Small intestine (tissue), 7 donors: ENCODE measurements around the gene ADAMTS18. TPM values are rescaled to one million over a fixed set of nuclear protein-coding genes. Genes with fewer than 3 reads are reported as not detected.
"Not testable (repeated sequence)": the region's sequence is repeated elsewhere in the genome, so short reads cannot be mapped to it uniquely, and the experiment has no call there.

ENCODE experiments used
- DNase-seq, 2 donors: peaks; one replicate each; pipeline versions ENCODE4 v3.0.0 to v3.0.0-alpha.2; 2013
- FAIRE-seq: peaks from 2 replicates; lab custom pipeline; 2012; peaks lifted over from hg19 to GRCh38; lab: Jason Lieb, UNC
- H3K27ac ChIP-seq, 3 donors: one replicate each; pipeline ENCODE4 v1.5.1; 2013; ENCODE audit warnings: low read length in 2 of 3, mild to moderate bottlenecking in 2 of 3, control low read depth in 1 of 3, inconsistent platforms in 1 of 3, low read depth in 1 of 3, moderate library complexity in 1 of 3
- H3K27me3 ChIP-seq, 3 donors: one replicate each; pipeline ENCODE4 v1.6.1; 2013; ENCODE audit warnings: low read length in 3 of 3, inconsistent platforms in 1 of 3; ENCODE audit not compliant: control insufficient read depth in 3 of 3, insufficient read depth in 3 of 3
- H3K36me3 ChIP-seq, 3 donors: one replicate each; pipeline ENCODE4 v1.6.1; 2013; ENCODE audit warnings: low read length in 3 of 3, inconsistent platforms in 1 of 3, low read depth in 1 of 3, mild to moderate bottlenecking in 1 of 3, moderate library complexity in 1 of 3; ENCODE audit not compliant: control insufficient read depth in 3 of 3, insufficient read depth in 2 of 3
- H3K4me1 ChIP-seq, 3 donors: one replicate each; pipeline ENCODE4 v1.6.1; 2013; ENCODE audit warnings: low read length in 2 of 3, inconsistent platforms in 1 of 3, low read depth in 1 of 3, mild to moderate bottlenecking in 1 of 3, moderate library complexity in 1 of 3; ENCODE audit not compliant: control insufficient read depth in 3 of 3, insufficient read depth in 2 of 3
- H3K4me3 ChIP-seq, 3 donors: one replicate each; pipeline ENCODE4 v1.5.1; 2013; ENCODE audit warnings: low read length in 3 of 3, control low read depth in 1 of 3, inconsistent platforms in 1 of 3, low read depth in 1 of 3, mild to moderate bottlenecking in 1 of 3, moderate library complexity in 1 of 3
- H3K9me3 ChIP-seq, 2 donors: one replicate each; pipeline ENCODE4 v1.6.1; 2013; ENCODE audit warnings: low read depth in 1 of 2, low read length in 1 of 2; ENCODE audit not compliant: control insufficient read depth in 2 of 2, insufficient read depth in 1 of 2
- WGBS, 3 donors: extraction: QIAGEN DNeasy Blood & Tissue Kit; methylation state at CpG; one replicate each; pipeline ENCODE4 v1.1.7; 2013; 5-methylcytosine and 5-hydroxymethylcytosine counted together
- polyA plus RNA-seq, 4 donors: library from polyadenylated mRNA; stranded (reverse) in 3 of 4; unstranded in 1 of 4; fragments of 200-250 nt in 3 of 4; fragments of 120-200 nt in 1 of 4; gene quantifications; one replicate each; pipeline versions ENCODE4 v1.2.1 to v1.2.3, GENCODE V29; 2013
- donor health status: healthy with polysubstance abuse.
- donor health status: control.
- donor health status: control.
- donor health status: Bipolar disorder and iron deficiency.
- donor health status: healthy.

Gene ADAMTS18
- polyA plus RNA-seq, 4 donors: 0.03 to 2.2 TPM; not detected in 2

DNA sequence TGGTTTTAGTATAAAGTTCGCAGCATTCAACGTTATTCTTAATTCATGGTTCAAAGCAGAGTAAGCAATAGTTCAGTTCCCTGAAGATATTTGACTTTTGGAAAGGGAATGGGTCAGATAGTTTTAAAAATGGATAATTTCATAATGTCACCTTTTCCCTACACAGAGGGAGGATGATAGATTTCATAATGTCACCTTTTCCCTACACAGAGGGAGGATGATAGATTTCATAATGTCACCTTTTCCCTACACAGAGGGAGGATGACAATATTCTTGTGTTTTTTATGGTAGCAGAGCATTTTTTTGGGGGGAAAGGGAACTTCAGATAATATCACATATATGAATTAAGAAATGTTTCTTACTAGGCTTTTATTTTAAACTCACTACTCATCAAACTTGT is 159.5 kb downstream of the ADAMTS18 start:
- WGBS, 3 donors: 65 to 94% (median 88%) methylated on average over 2 of the region's 2 CpGs
- FAIRE-seq, DNase-seq, H3K27ac ChIP-seq, H3K4me3 ChIP-seq, H3K27me3 ChIP-seq, H3K4me1 ChIP-seq, H3K36me3 ChIP-seq, H3K9me3 ChIP-seq: not testable (repeated sequence)

- Histone ChIP-seq H3K27ac (no peak overlapping the region), H3K27me3 (no peaks in the 10 kb centered on the region), H3K4me1 (no peaks in the 10 kb centered on the region), H3K9me3 (peaks cover 0 to 7% of the 10 kb centered on the region in 2 donors), H3K4me3 (no peak overlapping the region), H3K36me3 (no peaks in the 10 kb centered on the region)
- WGBS, 3 donors: 49 to 63% (median 58%) methylated on average over 3 of the region's 3 CpGs
- DNase-seq (no peak), FAIRE-seq (no peak)
Observed at GRCh38 chr16:77273815-77274214, 161.0 kb downstream of the ADAMTS18 start.

- Histone ChIP-seq H3K36me3 (no peaks in the 10 kb centered on the region), H3K9me3 (peaks cover 0 to 7% of the 10 kb centered on the region in 2 donors), H3K27me3 (no peaks in the 10 kb centered on the region), H3K4me1 (no peaks in the 10 kb centered on the region), H3K27ac (no peak overlapping the region), H3K4me3 (no peak overlapping the region)
- 55 to 63% (median 62%) methylated on average over 8 of the region's 8 CpGs for WGBS, 3 donors
- no peak for FAIRE-seq
- no peak for DNase-seq
Observed at GRCh38 chr16:77271532-77272426, 163.1 kb downstream of the ADAMTS18 start.

DNA sequence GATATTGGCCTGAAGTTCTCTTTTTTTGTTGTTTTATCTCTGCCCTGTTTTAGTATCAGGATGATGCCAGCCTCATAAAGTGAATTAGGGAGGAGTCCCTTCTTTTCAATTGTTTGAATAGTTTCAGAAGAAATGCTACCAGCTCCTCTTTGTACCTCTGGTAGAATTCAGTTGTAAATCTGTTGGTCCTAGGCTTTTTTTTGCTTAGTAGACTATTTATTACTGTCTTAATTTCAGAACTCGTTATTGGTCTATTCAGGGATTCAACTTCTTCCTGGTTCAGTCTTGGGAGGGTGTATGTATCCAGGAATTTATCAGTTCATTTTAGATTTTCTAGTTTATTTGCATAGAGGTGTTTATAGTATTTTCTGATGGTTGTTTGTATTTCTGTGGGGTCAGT is 168.6 kb downstream of the ADAMTS18 start:
- 48 to 78% (median 61%) methylated on average over 1 of the region's 1 CpG for WGBS, 3 donors

GRCh38 chr16:77262971-77263370 is 171.9 kb downstream of the ADAMTS18 start:
- H3K36me3 ChIP-seq: no peaks in the 10 kb centered on the region
- 58 to 74% (median 65%) methylated on average over 3 of the region's 3 CpGs for WGBS, 3 donors
- DNase-seq (no peak), FAIRE-seq (no peak)
- H3K4me1 ChIP-seq: no peaks in the 10 kb centered on the region
- H3K9me3 ChIP-seq: no peaks in the 10 kb centered on the region
- no peak overlapping the region for H3K4me3 ChIP-seq
- no peaks in the 10 kb centered on the region for H3K27me3 ChIP-seq
- H3K27ac ChIP-seq: no peak overlapping the region

More for the DNA sequence above, 168.6 kb downstream of the ADAMTS18 start:
- not testable (repeated sequence) for FAIRE-seq, H3K27ac ChIP-seq, H3K4me1 ChIP-seq, H3K36me3 ChIP-seq, H3K27me3 ChIP-seq, H3K4me3 ChIP-seq, DNase-seq, H3K9me3 ChIP-seq

DNA sequence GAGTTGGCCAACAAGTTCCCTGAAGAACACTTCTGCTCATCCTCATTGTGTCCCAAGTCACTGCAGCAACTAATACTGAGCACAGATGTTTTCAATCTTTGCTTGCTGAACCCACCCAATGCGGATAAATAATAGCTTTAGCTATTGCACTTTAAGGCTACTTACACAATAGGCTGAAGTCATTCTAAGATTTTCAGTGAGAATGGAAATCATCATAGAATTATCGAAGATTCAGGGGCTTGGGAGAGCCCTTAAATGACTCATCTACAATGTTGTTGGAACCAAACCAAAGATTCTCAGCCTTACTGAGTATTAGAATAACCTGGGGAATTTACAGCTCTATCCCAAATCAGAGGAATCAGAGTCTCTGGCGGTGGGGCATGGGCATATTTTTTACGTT is 184.4 kb downstream of the ADAMTS18 start:
- no peak overlapping the region for H3K4me3 ChIP-seq
- H3K4me1 ChIP-seq: no peaks in the 10 kb centered on the region
- peaks cover 0 to 2% (median 0%) of the 10 kb centered on the region in 3 donors for H3K27me3 ChIP-seq
- H3K9me3 ChIP-seq: no peaks in the 10 kb centered on the region
- 75 to 86% (median 82%) methylated on average over 4 of the region's 4 CpGs for WGBS, 3 donors
- H3K36me3 ChIP-seq: no peaks in the 10 kb centered on the region
- no peak overlapping the region for H3K27ac ChIP-seq
- DNase-seq (no peak), FAIRE-seq (no peak)

GRCh38 chr16:77246150-77246549 is 188.7 kb downstream of the ADAMTS18 start:
- no peaks in the 10 kb centered on the region for H3K36me3 ChIP-seq
- DNase-seq (no peak), FAIRE-seq (no peak)
- 49 to 71% (median 66%) methylated on average over 2 of the region's 2 CpGs for WGBS, 3 donors
- H3K27me3 ChIP-seq: peaks cover 0 to 2% (median 0%) of the 10 kb centered on the region in 3 donors
- no peak overlapping the region for H3K27ac ChIP-seq
- H3K9me3 ChIP-seq: no peaks in the 10 kb centered on the region
- no peaks in the 10 kb centered on the region for H3K4me1 ChIP-seq
- H3K4me3 ChIP-seq: no peak overlapping the region

DNA sequence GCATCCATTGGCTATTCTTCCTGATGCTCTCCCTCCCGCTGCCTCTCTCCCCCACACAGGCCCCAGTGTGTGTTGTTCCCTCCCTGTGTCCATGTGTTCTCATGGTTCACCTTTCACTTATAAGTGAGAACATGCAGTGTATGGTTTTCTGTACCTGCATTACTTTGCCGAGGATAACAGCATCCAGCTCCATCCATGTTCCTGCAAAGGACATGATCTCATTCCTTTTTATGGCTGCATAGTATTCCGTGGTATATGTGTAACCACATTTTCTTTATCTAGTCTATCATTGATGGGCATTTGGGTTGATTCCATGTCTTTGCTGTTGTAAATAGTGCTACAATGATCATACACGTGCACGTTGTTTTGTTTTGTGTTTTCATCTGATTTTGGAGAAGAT is 192.4 kb downstream of the ADAMTS18 start:
- not testable (repeated sequence) for H3K27me3 ChIP-seq, FAIRE-seq

More for the DNA sequence above, 192.4 kb downstream of the ADAMTS18 start:
- not testable (repeated sequence) for H3K4me1 ChIP-seq, H3K27ac ChIP-seq, DNase-seq, H3K9me3 ChIP-seq, H3K36me3 ChIP-seq, H3K4me3 ChIP-seq
- 87 to 92% (median 87%) methylated on average over 5 of the region's 5 CpGs for WGBS, 3 donors
